GM12878 (cell line): ENCODE data around the gene LIX1.

Experiments used
- EZH2 ChIP-seq: IDR thresholded peaks from 2 replicates; pipeline ENCODE4 v1.6.1; 2012; ENCODE audit warnings: low read depth, mild to moderate bottlenecking, control low read depth, inconsistent platforms, low read length, borderline replicate concordance; ENCODE audit not compliant: control insufficient read depth
- FOS ChIP-seq: IDR thresholded peaks from 3 replicates; pipeline ENCODE4 v1.6.1; 2011; ENCODE audit warnings: borderline replicate concordance; ENCODE audit not compliant: insufficient read length; ENCODE audit errors: extremely low read depth
- GABPA ChIP-seq: IDR thresholded peaks from 2 replicates; pipeline ENCODE4 v1.6.1; 2014; ENCODE audit warnings: antibody characterized with exemption, low read depth, mild to moderate bottlenecking, inconsistent platforms
- HDAC6 ChIP-seq: fragments of 200-600 bp; sonication (generic); IDR thresholded peaks from one replicate; pipeline ENCODE4 v1.8.0; 2017; ENCODE audit warnings: antibody characterized with exemption; ENCODE audit not compliant: unreplicated experiment
- NFXL1 ChIP-seq: fragments of 450-650 bp; IDR thresholded peaks from 2 replicates; pipeline ENCODE4 v1.6.1; 2017; ENCODE audit warnings: antibody characterized with exemption, mild to moderate bottlenecking, borderline replicate concordance
- POLR2A ChIP-seq: IDR thresholded peaks from 2 replicates; pipeline ENCODE4 v1.6.1; 2011; ENCODE audit warnings: low read depth, mild to moderate bottlenecking, low read length
- SMC3 ChIP-seq: IDR thresholded peaks from 2 replicates; pipeline ENCODE4 v1.6.1; 2011; ENCODE audit warnings: low read length, improper control_type of control experiment, borderline replicate concordance
- TAF1 ChIP-seq: IDR thresholded peaks from 2 replicates; pipeline ENCODE4 v1.6.1; 2011; ENCODE audit warnings: mild to moderate bottlenecking, low read depth, low read length, borderline replicate concordance
- ZNF274 ChIP-seq: IDR thresholded peaks from one replicate; pipeline ENCODE4 v1.8.0; 2011; ENCODE audit not compliant: insufficient read length, insufficient read depth
- TF ChIP-seq, protein P1 (sequence below), 3 experiments: IDR thresholded peaks in 2 of 3; conservative IDR thresholded peaks in 1 of 3; 2 replicates each; pipeline ENCODE4 v1.5.1; 2011; ENCODE audit warnings: low read depth in 3 of 3, low read length in 3 of 3, mild to moderate bottlenecking in 3 of 3, control low read depth in 2 of 3, moderate library complexity in 2 of 3, inconsistent platforms in 1 of 3, mixed read lengths in 1 of 3; ENCODE audit not compliant: control insufficient read depth in 2 of 3, insufficient read depth in 1 of 3; ENCODE audit errors: extremely low read depth in 1 of 3
- TF ChIP-seq, protein P2 (sequence below): fragments of 450-650 bp; formaldehyde crosslinking; IDR thresholded peaks from 2 replicates; pipeline ENCODE4 v1.4.0; 2020; ENCODE audit warnings: mild to moderate bottlenecking, moderate library complexity
- TF ChIP-seq, protein P3 (sequence below): IDR thresholded peaks from 2 replicates; pipeline ENCODE4 v1.6.1; 2011; ENCODE audit warnings: low read depth, low read length, improper control_type of control experiment, borderline replicate concordance
- TF ChIP-seq, protein P4 (sequence below): fragments of 450-650 bp; IDR thresholded peaks from 2 replicates; pipeline ENCODE4 v1.6.1; 2018; ENCODE audit warnings: borderline replicate concordance, mild to moderate bottlenecking; ENCODE audit not compliant: partially characterized antibody
- TF ChIP-seq, protein P5 (sequence below): fragments of 450-650 bp; IDR thresholded peaks from 2 replicates; pipeline ENCODE4 v1.6.1; 2017; ENCODE audit warnings: mild to moderate bottlenecking

DNA sequence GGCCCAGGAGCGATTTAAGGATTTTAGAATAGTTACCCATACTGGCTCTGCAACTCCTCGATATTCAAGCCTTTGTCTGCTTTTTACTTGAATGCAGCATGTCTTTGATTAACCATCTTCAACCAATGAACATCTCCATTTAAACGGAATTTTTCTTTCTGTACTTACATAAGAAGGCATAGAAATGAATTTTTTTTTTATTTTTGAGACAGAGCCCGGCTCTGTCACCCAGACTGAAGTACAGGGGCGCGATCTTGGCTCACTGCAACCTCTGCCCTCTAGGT, 41.5 kb upstream of the LIX1 start:
- TF ChIP-seq POLR2A, result no peak
- TF ChIP-seq, protein P1, sequence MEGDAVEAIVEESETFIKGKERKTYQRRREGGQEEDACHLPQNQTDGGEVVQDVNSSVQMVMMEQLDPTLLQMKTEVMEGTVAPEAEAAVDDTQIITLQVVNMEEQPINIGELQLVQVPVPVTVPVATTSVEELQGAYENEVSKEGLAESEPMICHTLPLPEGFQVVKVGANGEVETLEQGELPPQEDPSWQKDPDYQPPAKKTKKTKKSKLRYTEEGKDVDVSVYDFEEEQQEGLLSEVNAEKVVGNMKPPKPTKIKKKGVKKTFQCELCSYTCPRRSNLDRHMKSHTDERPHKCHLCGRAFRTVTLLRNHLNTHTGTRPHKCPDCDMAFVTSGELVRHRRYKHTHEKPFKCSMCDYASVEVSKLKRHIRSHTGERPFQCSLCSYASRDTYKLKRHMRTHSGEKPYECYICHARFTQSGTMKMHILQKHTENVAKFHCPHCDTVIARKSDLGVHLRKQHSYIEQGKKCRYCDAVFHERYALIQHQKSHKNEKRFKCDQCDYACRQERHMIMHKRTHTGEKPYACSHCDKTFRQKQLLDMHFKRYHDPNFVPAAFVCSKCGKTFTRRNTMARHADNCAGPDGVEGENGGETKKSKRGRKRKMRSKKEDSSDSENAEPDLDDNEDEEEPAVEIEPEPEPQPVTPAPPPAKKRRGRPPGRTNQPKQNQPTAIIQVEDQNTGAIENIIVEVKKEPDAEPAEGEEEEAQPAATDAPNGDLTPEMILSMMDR (IDR thresholded peaks at IDR 0.05 in 2 of 3, conservative IDR thresholded peaks at IDR 0.05 in 1 of 3; ENCODE audit: control insufficient read depth in 2 of 3, extremely low read depth in 1 of 3, insufficient read depth in 1 of 3, low read depth in 3 of 3, low read length in 3 of 3), result no peak
- no peak for TF ChIP-seq EZH2
- TF ChIP-seq, protein P2, sequence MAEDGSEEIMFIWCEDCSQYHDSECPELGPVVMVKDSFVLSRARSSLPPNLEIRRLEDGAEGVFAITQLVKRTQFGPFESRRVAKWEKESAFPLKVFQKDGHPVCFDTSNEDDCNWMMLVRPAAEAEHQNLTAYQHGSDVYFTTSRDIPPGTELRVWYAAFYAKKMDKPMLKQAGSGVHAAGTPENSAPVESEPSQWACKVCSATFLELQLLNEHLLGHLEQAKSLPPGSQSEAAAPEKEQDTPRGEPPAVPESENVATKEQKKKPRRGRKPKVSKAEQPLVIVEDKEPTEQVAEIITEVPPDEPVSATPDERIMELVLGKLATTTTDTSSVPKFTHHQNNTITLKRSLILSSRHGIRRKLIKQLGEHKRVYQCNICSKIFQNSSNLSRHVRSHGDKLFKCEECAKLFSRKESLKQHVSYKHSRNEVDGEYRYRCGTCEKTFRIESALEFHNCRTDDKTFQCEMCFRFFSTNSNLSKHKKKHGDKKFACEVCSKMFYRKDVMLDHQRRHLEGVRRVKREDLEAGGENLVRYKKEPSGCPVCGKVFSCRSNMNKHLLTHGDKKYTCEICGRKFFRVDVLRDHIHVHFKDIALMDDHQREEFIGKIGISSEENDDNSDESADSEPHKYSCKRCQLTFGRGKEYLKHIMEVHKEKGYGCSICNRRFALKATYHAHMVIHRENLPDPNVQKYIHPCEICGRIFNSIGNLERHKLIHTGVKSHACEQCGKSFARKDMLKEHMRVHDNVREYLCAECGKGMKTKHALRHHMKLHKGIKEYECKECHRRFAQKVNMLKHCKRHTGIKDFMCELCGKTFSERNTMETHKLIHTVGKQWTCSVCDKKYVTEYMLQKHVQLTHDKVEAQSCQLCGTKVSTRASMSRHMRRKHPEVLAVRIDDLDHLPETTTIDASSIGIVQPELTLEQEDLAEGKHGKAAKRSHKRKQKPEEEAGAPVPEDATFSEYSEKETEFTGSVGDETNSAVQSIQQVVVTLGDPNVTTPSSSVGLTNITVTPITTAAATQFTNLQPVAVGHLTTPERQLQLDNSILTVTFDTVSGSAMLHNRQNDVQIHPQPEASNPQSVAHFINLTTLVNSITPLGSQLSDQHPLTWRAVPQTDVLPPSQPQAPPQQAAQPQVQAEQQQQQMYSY, result no peak
- TF ChIP-seq ZNF274, result no peak
- TF ChIP-seq, protein P3, sequence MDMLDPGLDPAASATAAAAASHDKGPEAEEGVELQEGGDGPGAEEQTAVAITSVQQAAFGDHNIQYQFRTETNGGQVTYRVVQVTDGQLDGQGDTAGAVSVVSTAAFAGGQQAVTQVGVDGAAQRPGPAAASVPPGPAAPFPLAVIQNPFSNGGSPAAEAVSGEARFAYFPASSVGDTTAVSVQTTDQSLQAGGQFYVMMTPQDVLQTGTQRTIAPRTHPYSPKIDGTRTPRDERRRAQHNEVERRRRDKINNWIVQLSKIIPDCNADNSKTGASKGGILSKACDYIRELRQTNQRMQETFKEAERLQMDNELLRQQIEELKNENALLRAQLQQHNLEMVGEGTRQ, result no peak
- no peak for TF ChIP-seq GABPA
- no peak for TF ChIP-seq NFXL1
- TF ChIP-seq HDAC6, result no peak
- TF ChIP-seq, protein P4, sequence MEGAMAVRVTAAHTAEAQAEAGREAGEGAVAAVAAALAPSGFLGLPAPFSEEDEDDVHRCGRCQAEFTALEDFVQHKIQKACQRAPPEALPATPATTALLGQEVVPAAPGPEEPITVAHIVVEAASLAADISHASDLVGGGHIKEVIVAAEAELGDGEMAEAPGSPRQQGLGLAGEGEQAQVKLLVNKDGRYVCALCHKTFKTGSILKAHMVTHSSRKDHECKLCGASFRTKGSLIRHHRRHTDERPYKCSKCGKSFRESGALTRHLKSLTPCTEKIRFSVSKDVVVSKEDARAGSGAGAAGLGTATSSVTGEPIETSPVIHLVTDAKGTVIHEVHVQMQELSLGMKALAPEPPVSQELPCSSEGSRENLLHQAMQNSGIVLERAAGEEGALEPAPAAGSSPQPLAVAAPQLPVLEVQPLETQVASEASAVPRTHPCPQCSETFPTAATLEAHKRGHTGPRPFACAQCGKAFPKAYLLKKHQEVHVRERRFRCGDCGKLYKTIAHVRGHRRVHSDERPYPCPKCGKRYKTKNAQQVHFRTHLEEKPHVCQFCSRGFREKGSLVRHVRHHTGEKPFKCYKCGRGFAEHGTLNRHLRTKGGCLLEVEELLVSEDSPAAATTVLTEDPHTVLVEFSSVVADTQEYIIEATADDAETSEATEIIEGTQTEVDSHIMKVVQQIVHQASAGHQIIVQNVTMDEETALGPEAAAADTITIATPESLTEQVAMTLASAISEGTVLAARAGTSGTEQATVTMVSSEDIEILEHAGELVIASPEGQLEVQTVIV, result no peak
- no peak for TF ChIP-seq SMC3
- TF ChIP-seq TAF1, result no peak
- TF ChIP-seq FOS, result no peak
- TF ChIP-seq, protein P5, sequence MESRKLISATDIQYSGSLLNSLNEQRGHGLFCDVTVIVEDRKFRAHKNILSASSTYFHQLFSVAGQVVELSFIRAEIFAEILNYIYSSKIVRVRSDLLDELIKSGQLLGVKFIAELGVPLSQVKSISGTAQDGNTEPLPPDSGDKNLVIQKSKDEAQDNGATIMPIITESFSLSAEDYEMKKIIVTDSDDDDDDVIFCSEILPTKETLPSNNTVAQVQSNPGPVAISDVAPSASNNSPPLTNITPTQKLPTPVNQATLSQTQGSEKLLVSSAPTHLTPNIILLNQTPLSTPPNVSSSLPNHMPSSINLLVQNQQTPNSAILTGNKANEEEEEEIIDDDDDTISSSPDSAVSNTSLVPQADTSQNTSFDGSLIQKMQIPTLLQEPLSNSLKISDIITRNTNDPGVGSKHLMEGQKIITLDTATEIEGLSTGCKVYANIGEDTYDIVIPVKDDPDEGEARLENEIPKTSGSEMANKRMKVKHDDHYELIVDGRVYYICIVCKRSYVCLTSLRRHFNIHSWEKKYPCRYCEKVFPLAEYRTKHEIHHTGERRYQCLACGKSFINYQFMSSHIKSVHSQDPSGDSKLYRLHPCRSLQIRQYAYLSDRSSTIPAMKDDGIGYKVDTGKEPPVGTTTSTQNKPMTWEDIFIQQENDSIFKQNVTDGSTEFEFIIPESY, result no peak
